Measurements from ENCODE around the gene ARHGAP21.
"Not testable (repeated sequence)": the region's sequence is repeated elsewhere in the genome, so short reads cannot be mapped to it uniquely, and the experiment has no call there.

Gene ARHGAP21

DNA sequence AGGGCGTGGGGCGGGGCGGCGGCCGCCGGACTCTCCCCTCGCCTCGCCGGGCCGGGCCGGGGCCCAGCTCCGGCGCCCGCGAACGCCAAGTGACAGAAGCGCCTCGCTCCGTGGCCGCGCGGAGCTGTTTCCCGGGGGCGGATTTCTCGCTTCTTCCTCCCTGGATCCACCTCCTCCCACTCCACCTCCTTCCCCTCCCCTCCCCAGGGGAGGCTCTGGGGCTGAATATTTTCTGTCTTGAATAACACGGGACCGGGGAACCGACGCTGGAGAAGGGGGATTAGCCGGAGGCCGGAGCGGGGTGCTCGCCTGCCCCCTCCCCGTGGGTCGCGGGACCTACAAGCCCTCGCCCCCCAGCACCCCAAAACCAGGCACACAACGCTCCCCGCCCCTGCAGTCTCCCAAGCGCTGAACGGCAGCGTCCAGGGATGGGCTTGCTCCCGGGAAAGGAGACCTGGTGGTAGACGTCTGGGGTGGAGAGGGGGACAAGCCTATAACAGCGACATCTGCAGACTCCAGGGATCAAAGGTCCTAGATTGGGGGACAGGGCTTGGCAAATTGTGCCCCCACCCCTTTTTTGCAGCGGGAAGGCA, at the start of gene ARHGAP21:
Gene ARHGAP21 (minus strand): TSS at position 100 of the 593 bp plus-strand sequence. CDS start 1,988 bp downstream, outside the sequence.
- peak; percentile 83 for DNase-seq (ENCODE audit: low read depth)
- TF ChIP-seq, protein P1, sequence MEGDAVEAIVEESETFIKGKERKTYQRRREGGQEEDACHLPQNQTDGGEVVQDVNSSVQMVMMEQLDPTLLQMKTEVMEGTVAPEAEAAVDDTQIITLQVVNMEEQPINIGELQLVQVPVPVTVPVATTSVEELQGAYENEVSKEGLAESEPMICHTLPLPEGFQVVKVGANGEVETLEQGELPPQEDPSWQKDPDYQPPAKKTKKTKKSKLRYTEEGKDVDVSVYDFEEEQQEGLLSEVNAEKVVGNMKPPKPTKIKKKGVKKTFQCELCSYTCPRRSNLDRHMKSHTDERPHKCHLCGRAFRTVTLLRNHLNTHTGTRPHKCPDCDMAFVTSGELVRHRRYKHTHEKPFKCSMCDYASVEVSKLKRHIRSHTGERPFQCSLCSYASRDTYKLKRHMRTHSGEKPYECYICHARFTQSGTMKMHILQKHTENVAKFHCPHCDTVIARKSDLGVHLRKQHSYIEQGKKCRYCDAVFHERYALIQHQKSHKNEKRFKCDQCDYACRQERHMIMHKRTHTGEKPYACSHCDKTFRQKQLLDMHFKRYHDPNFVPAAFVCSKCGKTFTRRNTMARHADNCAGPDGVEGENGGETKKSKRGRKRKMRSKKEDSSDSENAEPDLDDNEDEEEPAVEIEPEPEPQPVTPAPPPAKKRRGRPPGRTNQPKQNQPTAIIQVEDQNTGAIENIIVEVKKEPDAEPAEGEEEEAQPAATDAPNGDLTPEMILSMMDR (IDR thresholded peaks at IDR 0.05; ENCODE audit: low read length, missing control alignments): no peak

GRCh38 chr10:24771943-24772694, 48.4 kb upstream of the ARHGAP21 start:
- TF ChIP-seq, protein P1 (IDR thresholded peaks at IDR 0.05; ENCODE audit: low read length, missing control alignments): no peak
- DNase-seq (ENCODE audit: low read depth): no peak

More for the DNA sequence above, at the start of gene ARHGAP21:
- H3K4me3 ChIP-seq (replicated peaks; ENCODE audit: low read depth, low read length): peak within 1 kb of the TSS; percentile 87

DNA sequence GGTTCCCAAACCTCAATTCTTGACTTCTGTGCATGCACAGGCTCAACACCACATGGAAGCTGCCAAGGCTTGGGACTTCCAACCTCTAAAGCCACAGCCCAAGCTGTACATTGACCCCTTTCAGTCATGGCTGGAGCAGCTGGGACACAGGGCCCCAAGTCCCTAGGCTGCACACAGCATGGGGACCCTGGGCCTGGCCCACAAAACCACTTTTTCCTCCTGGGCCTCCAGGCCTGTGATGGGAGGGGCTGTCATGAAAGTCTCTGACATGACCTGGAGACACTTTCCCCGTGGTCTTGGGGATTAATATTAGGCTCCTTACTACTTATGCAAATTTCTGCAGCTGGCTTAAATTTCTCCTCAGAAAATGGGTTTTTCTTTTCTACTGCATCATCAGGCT, 41.3 kb upstream of the ARHGAP21 start:
- H3K4me3 ChIP-seq (replicated peaks; ENCODE audit: low read depth, low read length); DNase-seq (ENCODE audit: low read depth): not testable (repeated sequence)

More at GRCh38 chr10:24771943-24772694, 48.4 kb upstream of the ARHGAP21 start:
- no peak overlapping the region for H3K4me3 ChIP-seq (replicated peaks; ENCODE audit: low read depth, low read length)

GRCh38 chr10:24762966-24763623, 39.4 kb upstream of the ARHGAP21 start:
- TF ChIP-seq, protein P1 (IDR thresholded peaks at IDR 0.05; ENCODE audit: low read length, missing control alignments): no peak
- DNase-seq (ENCODE audit: low read depth): peak; percentile 52
- H3K4me3 ChIP-seq (replicated peaks; ENCODE audit: low read depth, low read length): no peak overlapping the region

DNA sequence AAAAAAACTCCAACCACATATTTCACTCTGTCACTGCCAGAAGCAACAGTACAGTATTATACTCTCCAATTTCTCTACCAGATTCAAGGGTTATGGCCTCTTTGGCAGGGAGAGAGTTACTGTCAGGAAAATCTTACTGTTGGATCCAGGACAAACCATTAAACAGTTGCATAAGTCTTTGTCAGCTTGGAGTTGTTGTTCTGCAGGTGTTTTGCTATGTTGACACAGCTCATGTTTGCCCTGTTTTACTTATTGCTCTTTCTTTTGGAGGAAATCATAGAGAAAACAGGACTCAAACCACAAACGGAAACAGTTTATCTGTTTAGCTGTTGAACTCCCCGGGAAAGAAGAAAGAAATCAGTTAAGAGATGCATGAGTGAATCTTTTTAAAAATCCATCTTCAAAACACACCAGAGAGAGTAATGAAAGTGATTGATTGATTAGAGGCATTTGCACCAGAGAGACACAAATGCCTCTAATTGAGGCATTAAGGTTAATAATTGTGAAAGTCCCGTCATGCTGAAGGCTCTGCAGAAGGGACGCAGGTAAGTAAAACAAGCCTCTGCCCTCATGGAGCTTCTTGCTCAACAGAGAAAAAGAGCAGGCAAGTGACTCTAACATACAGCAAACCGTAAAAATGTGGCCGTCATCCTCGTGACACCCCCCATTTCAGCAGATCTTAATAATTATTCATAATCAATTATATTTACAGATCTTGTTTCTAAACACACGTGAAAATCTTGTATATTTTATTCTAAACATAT, 38.7 kb upstream of the ARHGAP21 start:
- TF ChIP-seq, protein P1 (IDR thresholded peaks at IDR 0.05; ENCODE audit: low read length, missing control alignments): no peak
- H3K4me3 ChIP-seq (replicated peaks; ENCODE audit: low read depth, low read length): no peak overlapping the region
- DNase-seq (ENCODE audit: low read depth): peak; percentile 57

- TF ChIP-seq, protein P1 (IDR thresholded peaks at IDR 0.05; ENCODE audit: low read length, missing control alignments): no peak
- DNase-seq (ENCODE audit: low read depth): no peak
- H3K4me3 ChIP-seq (replicated peaks; ENCODE audit: low read depth, low read length): no peak overlapping the region
Observed at GRCh38 chr10:24759672-24760071, 36.0 kb upstream of the ARHGAP21 start.

DNA sequence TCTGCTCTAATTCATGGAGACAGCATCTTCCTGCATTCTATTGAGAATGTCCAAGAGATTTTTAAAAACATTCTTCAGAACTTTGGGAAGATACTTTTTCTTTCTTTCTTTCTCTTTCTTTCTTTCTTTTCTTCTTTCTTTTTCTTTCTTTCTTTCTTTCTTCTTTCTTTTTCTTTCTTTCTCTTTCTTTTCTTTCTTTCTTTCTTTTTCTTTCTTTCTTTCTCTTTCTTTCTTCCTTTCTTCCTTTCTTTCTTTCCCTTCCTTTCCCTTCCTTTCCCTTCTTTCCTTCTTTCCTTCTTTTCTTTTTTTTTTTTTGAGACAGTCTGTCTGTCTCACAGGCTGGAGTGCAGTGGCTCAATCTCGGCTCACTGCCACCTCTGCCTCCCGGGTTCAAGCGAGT, 34.6 kb upstream of the ARHGAP21 start:
- DNase-seq (ENCODE audit: low read depth); H3K4me3 ChIP-seq (replicated peaks; ENCODE audit: low read depth, low read length): not testable (repeated sequence)
